IPS-11a (cell line): Measurements from ENCODE around the gene MLIP.
"Not testable (repeated sequence)": the region's sequence is repeated elsewhere in the genome, so short reads cannot be mapped to it uniquely, and the experiment has no call there.

Experiments
- H3K4me3 ChIP-seq: one replicate; pipeline ENCODE4 v1.5.1; 2013; ENCODE audit warnings: low read depth, low read length, control low read depth

Gene MLIP

DNA sequence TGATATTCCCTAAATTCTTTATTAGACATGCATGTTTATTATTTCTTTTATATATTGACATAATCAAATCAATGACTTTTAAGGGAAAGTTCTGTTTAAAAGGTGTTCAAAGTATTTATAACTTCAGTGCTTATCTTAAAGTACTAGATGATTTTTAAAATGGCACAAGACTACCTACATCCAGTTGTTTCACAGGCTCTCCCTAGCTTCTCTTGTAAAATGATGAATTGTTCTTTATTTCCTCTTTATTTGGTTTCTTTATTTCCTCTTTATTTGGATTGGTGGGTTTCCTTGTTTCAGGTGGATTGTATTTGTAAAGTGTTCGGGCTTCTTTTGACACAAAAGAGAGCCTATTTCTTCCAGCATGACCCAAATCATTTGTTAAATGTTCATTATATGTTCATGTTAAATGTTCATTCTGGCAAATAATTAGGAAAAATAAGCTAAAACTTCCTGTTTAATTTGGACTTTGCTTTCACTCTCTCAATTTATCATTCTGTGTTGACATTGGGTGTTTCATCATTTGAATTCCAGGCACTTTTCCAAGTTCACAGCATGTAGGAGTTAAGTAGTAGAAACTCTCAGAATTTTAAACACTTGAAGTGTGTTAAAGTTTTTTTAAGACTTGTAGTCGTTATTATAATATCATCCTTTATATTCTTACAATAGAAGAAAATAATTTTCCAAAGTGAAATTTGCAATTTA is 24.6 kb downstream of the MLIP start:
- no peak overlapping the region for H3K4me3 ChIP-seq

DNA sequence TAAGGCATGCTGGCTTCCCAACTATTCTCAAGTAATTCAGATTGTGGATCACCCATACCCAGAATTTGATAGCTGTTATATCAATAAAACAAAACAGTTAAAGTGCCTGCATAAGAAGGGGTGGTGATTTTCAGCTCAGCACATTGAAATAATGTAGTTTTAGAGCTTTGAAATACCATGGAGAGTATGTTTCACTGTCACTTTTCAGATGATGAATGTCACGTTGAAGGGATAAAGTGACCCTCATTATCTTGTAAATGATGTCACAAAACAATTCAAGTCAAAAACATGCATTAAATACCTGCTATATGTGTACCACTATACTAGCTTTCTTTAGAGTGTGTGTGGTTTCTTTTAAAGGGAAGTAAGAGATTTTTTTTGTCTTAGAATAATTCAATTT is 27.6 kb downstream of the MLIP start:
- H3K4me3 ChIP-seq, result no peak overlapping the region

DNA sequence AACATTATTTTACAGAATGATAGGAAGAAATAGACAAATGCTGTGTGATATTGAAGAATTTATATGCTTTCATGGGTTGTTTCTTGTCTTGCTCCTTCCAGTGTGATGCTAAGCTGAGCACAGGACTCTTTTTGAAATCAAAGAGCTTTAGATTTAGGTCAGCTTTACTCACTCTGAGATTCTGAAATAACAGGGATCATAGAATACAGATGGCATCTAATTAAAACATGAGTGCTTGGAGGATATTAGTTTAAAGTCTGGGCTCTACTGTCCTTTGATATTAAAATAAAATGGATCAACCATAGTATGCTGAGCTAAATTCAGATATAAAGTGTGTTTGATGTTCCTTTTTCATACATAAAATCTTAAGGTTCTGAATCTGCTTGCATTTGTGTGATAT is 29.6 kb downstream of the MLIP start:
- no peak overlapping the region for H3K4me3 ChIP-seq

DNA sequence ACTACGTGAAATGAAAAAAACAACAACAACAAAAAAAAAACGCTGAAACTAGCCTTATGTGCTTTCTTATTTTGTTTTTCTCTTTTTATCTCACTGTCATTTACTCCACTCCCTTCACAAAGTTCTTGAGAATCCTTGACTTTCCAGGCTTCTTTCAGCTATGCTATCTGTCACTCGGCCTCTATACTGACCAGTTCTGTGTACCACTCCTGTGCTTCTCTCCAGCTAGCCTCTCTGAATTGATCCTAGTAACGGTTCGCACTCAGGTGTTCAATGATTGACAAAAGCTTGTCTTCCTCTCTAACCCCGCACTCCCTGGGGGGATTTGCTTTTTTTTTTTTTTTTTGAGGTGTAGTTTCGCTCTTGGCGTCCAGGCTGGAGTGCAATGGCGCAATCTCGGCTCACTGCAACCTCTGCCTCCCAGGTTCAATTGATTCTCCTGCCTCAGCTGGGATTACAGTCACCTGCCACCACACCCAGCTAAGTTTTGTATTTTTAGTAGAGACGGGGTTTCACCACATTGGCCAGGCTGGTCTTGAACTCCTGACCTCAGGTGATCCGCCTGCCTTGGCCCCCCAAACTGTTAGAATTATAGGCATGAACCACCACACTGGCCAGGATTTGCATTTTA is 31.8 kb downstream of the MLIP start:
- no peak overlapping the region for H3K4me3 ChIP-seq

DNA sequence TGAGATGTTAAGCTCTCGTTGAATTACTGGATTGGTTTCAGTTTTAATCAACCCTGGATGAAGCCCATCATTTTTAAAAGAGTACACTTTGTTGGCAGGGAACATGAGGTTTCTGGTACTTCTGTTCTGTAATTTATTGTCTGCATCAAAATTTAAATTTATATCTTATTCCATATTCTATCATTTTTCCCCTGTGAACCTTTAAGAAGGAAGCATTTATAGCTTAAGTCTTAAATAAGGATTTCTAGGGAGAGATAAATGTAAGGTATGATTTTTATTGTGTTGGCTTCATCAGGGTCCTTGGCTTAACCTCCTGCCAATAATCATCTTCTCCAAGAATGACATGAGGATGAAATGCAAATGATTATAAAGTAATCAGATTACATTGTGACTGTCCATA is 40.6 kb downstream of the MLIP start:
- H3K4me3 ChIP-seq, result no peak overlapping the region

DNA sequence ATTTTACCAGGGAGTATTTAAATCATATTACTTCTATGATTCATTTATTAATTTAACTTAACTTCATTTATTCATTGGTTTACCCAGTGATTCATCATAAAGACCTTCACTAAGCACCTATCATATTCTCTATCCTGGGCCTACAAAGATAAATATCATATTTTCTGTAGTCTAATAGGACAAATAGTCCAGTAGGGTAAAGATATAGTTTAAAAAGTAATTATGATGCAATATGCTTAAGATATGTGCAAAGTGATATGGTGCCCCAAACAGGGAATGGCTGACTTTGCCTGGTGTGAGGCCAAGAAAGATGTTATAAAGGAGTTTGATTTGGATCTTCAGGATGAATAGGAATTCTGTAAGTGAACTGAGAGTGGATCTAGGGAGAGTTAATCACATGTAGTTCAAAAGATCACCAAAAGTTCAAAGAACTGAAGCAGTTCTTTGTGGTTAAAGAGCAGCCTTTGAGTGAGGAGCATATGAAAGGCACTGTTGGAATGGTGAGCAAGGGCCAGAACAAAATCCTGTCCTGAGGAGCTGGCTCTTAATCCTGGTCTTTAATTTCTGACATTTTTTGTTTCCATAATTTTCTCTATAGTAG is 45.5 kb downstream of the MLIP start:
- H3K4me3 ChIP-seq, result no peak overlapping the region

DNA sequence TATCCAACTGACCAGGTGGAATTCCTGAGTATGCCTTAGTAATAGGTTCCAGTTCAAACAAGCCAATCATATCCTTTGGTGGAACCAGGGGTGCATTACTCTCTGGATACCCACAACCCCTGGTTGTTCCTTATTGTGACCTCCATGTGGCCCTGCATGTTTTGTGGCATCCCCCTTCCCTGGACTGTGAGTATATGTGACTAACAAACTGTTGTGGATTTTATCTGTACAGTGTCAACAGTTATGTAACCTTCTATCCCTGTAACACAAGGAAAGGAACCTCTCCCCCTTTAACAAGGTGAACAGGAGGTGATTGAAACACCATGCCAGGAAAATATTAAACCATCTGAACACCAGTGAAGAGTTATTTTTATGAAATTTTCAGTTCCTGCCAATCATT is 46.2 kb downstream of the MLIP start:
- H3K4me3 ChIP-seq, result no peak overlapping the region

DNA sequence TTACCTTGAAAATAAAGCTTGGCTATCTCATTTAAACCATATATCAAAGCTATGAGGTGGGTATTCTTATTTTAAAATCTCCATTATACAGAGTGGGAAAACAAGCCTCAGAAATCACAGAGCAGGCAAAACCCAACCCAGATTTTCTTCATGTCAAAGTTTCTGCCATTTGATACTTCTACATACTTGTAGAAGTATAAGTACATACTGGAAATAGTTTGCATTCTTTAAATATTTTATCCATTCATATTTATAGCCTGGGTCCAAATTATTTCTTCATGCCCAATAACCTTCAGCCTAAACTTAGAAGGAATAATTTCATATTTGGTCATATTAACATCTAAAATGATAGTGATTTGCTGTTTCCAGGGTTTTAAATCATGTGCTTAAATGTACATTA is 61.8 kb downstream of the MLIP start:
- no peak overlapping the region for H3K4me3 ChIP-seq

DNA sequence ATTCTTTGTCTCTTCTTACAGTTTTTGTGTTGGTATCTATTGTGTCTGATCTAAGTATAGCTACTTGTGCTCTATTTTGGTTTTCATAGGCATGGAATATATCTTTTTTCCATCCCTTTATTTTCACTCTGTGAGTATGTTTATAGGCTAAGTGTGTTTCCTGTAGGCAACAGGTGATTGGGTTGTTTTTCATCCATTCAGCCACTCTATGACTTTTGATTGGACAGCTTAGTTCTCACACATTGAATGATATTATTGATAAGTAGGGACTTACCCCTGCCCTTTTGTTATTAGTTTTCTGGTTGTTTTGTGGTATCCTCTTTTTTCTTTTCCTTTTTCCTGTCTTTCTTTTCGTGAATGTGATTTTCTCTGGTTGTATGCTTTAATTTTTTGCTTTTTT is 67.9 kb downstream of the MLIP start:
- H3K4me3 ChIP-seq, result no peak overlapping the region

DNA sequence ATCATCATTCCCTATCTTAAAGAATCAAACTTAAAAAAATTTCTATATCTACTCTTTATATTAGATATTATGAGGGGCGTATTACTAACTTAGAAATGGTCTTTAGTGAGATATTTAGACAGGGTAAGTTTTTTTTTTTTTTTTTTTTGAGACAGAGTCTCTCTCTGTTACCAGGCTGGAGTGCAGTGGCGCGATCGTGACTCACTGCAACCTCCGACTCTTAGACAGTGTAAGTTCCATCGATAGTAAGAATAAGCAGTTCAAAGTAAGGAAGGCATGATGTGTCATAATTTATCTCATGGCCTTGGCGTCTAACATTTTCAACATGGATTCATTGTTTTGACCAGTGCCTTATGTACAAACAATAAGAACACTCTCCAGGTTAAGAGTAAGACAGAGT is 72.4 kb downstream of the MLIP start:
- no peak overlapping the region for H3K4me3 ChIP-seq

DNA sequence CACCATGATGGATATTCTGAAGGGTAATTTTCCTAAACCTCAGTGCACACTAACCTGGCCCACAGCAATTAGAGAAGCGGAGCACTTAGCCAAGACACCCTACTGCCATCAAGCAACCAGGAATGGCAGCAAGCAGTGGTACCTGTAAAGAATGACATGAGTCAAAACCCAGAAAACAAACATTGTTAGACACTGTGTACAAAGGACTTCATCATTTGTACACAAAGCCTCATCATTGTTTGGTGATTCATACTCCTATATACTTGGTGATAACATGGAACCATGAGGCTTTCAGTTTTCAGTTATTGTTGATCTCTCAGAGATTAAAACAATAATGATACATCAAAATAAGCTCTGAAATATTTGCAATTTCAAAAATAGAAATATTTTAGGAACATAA is 74.6 kb downstream of the MLIP start:
- no peak overlapping the region for H3K4me3 ChIP-seq

DNA sequence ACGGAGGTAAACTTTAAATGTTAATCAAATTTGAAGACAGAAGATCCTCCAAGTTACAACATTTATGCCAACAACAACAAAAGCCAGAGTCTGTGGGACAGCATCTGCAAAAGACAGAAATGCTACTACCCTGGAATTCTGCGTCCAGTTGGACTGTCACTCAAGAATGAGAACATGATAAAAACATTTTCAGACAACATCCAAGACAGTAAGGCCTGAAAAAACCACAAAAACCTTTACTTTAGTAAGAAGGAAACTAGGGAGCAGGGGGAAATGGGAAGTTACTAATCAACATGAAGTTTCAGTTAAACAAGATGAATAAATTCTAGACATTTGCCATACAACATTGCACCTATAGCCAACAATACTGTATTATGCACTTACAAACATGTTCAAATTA is 77.6 kb downstream of the MLIP start:
- H3K4me3 ChIP-seq, result no peak overlapping the region

DNA sequence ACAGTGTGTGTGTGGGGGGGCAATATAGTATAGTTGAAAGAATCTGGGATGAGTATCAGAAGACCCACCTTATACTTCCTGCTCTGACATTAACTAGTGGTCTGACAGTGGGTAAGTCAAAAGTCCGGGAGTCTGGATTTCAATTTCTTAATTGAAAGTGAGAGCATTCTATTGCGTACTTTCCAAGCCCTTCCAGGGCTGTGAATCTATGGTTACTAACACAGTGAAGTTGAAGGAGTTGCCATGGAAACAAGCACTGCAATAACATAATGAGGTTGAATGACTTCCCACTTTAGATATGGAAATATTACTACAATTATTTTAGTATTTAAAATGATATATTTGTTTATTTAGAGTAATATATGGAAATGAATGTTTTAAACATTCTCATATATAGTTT is 80.2 kb downstream of the MLIP start:
- H3K4me3 ChIP-seq, result no peak overlapping the region

DNA sequence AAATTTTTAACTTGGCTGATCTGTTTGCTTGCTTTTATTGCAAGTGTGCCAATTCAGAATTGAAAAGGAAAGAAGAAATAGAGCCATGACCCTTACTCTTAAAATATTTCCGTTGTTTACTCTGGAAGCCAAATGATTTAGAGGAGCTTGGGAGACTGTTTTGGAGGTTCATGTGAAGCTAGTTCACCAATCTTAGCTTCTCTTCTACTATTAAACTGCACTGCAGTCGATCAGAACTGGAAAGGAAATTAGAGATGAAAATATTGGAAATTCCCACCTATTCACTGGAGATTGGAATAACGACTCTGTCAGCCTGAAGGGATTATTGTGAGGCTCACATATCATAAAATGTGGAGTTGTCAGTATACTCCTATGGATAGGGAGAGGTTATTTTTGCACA is 81.8 kb downstream of the MLIP start:
- no peak overlapping the region for H3K4me3 ChIP-seq

DNA sequence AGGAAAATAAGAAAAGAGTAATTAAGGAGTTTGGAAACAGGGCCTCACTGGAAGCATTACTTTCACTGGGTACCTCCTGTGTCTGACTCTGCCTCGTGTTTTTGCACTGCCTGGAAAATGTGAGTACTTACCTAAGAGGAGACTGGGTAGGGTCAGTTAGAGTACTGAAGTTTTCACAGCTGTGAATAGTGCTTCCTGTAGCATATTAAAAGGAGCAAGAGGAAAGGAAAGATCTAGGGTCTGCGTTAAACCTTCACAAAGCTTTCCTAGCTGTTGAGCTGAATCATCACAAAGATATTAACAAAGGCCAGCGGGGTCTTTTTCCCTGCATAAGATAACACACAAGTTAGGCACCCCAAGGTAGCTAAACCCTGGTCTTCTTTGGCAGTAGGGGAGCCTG is 82.3 kb downstream of the MLIP start:
- no peak overlapping the region for H3K4me3 ChIP-seq

DNA sequence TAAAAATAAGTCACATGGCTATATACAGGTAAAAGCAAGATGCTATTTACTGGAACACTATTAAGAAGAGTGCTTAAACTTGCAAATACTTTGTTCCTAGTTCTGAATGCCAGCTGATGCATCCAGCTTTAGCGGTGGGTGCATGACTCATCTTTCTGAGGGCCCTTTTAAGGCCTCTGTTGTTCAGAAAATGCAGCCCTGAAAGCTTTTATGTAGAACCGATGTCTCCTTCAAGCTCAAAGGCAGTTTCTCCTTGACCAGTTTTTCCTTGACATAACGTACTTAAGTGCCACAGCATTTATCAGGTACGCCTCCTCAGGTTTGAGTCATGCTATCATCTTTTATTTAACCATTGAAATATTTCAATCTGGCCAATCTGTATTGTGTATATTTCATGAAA is 82.8 kb downstream of the MLIP start:
- no peak overlapping the region for H3K4me3 ChIP-seq

DNA sequence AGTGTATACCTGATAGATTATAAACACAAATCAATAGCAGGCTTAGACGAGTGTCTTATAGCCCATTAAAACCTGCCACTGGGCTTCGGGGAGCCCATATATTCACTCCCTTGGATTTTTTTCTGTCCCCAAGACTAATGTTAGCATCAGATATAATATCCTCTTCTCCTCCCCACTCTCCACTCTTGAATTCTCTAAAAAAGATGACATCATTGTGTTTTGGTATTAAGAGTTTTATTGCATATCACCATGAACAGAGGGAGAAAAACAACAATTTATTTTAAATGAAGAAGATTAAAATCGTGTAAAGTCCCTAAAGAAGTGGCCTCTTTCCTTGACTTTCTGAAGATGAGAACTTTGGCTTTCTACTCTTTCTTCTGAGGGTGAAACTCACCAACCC is 84.4 kb downstream of the MLIP start:
- no peak overlapping the region for H3K4me3 ChIP-seq

DNA sequence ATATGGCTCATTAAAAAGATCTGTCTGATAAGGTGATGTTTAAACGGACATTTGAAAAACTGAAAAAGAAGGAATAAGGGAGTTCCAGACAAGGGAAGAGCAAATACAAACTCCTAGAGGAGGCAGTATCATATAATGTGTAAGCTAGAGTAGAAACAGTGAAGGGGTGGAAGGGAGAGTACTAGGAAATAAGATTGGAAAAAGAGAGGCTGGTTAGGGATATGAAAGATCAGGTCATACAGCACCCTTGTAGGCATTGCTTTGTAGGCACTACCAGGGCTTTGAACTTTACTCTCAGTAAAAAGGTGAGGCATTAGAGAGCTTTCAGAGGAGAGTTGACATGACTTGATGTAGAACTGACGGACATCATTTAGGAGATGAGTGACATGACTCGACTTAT is 85.7 kb downstream of the MLIP start:
- H3K4me3 ChIP-seq, result no peak overlapping the region

DNA sequence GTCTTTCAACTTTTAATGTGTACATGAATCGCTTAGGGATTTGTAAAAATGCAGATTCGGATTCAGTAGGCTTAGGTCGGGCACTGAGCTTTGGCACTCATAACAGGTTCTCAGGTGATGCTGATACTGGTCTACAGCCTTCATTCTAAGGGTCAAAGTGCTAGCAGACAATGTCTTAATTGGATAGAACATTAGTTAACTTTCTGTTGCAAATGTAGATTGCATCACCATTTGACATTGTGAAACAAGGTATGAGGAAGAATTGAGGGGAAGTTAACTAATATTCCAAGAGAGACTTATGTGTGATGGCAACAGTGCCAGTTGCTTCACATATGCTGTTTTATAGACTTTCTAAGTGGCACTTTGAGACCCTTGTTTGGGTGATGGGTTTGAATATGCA is 86.9 kb downstream of the MLIP start:
- no peak overlapping the region for H3K4me3 ChIP-seq

DNA sequence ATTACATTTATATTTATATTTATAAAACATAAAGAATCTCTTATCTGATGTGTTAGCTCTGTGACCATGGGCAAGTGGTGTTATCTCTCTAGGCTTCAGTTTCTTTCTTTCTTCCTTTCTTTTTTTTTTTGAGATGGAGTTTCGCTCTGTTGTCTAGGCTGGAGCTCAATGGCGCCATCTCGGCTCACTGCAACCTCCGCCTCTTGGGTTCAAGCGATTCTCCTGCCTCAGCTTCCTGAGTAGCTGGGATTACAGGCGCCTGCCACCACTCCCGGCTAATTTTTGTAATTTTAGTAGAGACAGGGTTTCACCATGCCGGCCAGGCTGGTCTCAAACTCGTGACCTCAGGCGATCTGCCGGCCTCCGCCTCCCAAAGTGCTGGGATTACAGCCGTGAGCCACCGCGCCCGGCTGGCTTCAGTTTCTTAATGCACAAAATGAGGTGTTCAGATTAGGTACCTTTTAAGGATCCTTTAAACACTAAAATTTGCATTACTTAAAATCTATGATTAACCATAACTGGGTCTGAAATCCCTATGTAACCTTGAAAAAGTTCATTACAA is 92.3 kb downstream of the MLIP start:
- not testable (repeated sequence) for H3K4me3 ChIP-seq

DNA sequence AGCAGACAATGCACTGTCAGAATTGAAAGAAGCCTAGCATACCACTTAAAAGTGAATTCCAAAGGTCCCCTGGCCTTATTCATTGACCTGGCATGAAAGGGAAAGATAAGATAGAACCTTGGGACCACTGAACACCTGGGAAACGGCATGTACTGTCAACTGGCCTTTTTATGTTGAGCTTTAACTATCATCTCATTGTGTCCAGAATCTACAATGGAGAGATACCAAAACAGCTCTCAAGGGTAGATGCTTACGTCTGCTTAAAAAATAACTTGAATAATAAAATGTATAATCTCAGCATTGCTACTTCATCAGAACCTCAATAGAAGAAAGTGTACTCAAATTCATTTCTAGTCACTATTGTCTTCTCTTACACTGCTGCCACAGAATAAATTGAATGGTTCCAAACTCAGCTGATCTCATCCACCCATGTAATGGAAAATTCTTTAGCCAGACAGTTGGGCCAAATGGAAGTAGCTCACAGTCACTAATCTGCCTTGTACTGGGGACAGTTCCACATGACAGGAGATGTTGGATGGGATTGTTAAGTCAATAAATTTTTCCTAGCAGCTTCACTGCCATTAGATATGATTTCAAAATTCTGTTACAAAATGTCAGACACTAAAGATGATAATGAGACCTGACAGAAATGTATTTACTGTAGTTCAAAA is 93.8 kb downstream of the MLIP start:
- H3K4me3 ChIP-seq, result no peak overlapping the region

DNA sequence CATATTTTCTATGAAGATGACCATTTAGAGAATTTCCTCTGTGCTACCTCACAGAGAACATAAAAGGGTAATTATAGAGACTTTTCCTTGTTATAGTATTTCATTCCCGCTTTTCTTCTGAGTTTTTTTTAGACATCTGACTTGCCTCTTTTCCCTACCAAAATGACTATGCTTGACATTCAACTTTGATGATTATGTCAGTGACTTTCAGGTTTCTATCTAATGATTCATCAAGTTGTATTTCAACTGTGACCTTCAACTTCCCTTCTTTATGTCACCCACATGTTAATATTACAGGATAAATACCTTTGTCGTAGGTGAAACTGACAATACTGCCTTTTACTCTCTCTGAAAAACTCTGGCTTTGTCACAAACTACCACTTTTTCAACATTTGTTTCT is 95.3 kb downstream of the MLIP start:
- no peak overlapping the region for H3K4me3 ChIP-seq
